Stimulated activated CD8-positive, alpha-beta memory T cell treated with anti-CD3 and anti-CD28 coated beads, Interleukin-2, amount 100 ng/mL, for 48 hours (primary cell): Measurements from ENCODE around the gene CPA5.
"Not testable (repeated sequence)": the region's sequence is repeated elsewhere in the genome, so short reads cannot be mapped to it uniquely, and the experiment has no call there.

ENCODE experiments used
- DNase-seq, 2 donors: peaks; one replicate each; pipeline ENCODE4 v3.0.0-alpha.2; 2020; ENCODE audit warnings: low read depth in 2 of 2

The CPA5 gene

GRCh38 chr7:130358471-130358870 is 13.9 kb downstream of the CPA5 start:
- DNase-seq, result no peak

GRCh38 chr7:130359276-130359857 is 14.8 kb downstream of the CPA5 start:
- no peak for DNase-seq

- no peak for DNase-seq
Observed at GRCh38 chr7:130360518-130360917, 15.9 kb downstream of the CPA5 start.

- no peak for DNase-seq
Observed at GRCh38 chr7:130361681-130362080, 17.1 kb downstream of the CPA5 start.

GRCh38 chr7:130362251-130362816 is 17.7 kb downstream of the CPA5 start:
- no peak for DNase-seq

- peak; percentile 34 to 54 for DNase-seq
Observed at GRCh38 chr7:130363026-130363847, 18.6 kb downstream of the CPA5 start.

- no peak for DNase-seq
Observed at GRCh38 chr7:130364451-130364850, 19.8 kb downstream of the CPA5 start.

- DNase-seq, result no peak
Observed at GRCh38 chr7:130365088-130365487, 20.5 kb downstream of the CPA5 start.

GRCh38 chr7:130365511-130366441 is 21.2 kb downstream of the CPA5 start:
- DNase-seq, result peak in 1 of 2 donors; percentile 29

GRCh38 chr7:130366564-130366963 is 21.9 kb downstream of the CPA5 start:
- no peak for DNase-seq

- no peak for DNase-seq
Observed at GRCh38 chr7:130367088-130367755, 22.6 kb downstream of the CPA5 start.

- DNase-seq, result no peak
Observed at GRCh38 chr7:130367836-130368746, 23.5 kb downstream of the CPA5 start.

GRCh38 chr7:130369110-130369711 is 24.6 kb downstream of the CPA5 start:
- no peak for DNase-seq

GRCh38 chr7:130369831-130370550 is 25.4 kb downstream of the CPA5 start:
- DNase-seq, result no peak

- DNase-seq, result no peak
Observed at GRCh38 chr7:130371046-130371445, 26.4 kb downstream of the CPA5 start.

GRCh38 chr7:130372402-130373165 is 28.0 kb downstream of the CPA5 start:
- DNase-seq, result no peak

- no peak for DNase-seq
Observed at GRCh38 chr7:130374507-130374906, 29.9 kb downstream of the CPA5 start.

- DNase-seq, result not testable (repeated sequence)
Observed at GRCh38 chr7:130376461-130376860, 31.8 kb downstream of the CPA5 start.
